ENCODE data around the gene CTSC. TPM values are rescaled to one million over a fixed set of nuclear protein-coding genes. Genes with fewer than 3 reads are reported as not detected.
A peak's percentile ranks its signal among the peaks of the same experiment; 100 is the strongest.

CTSC gene
- polyA plus RNA-seq, 1 of the 3 experiments (the other 2 are of a cell fraction): 104 TPM

GRCh38 chr11:88345408-88345807 is 7.9 kb upstream of the CTSC start:
- H3F3A ChIP-seq (replicated peaks; ENCODE audit: insufficient read depth): no peaks in the 10 kb centered on the region
- H3K4me2 ChIP-seq: no peak overlapping the region
- H3K4me1 ChIP-seq (ENCODE audit: control insufficient read depth in 1 of 2, insufficient read depth in 2 of 2, low read depth in 1 of 2, low read length in 1 of 2): peaks cover 0 to 3% of the 10 kb centered on the region in 2 experiments; a peak in 1 of 4 replicates
- H3K27me3 ChIP-seq (ENCODE audit: insufficient read depth): no peaks in the 10 kb centered on the region
- 77% methylated on average over 2 of the region's 2 CpGs for WGBS (ENCODE audit: low lambda C conversion rate)
- no peaks in the 10 kb centered on the region for H3K9me3 ChIP-seq
- H4K20me1 ChIP-seq (ENCODE audit: insufficient read depth): no peaks in the 10 kb centered on the region
- TF ChIP-seq NFIC (IDR thresholded peaks at IDR 0.05; ENCODE audit: borderline replicate concordance) (no peak), YY1 (IDR thresholded peaks at IDR 0.05; ENCODE audit: low read depth) (no peak), TCF12 (IDR thresholded peaks at IDR 0.05) (peak; percentile 19; the same call in 1 of the 2 replicates), ZBTB33 (IDR thresholded peaks at IDR 0.05; ENCODE audit: borderline replicate concordance, low read depth) (no peak), FOSL2 (IDR thresholded peaks at IDR 0.05; ENCODE audit: borderline replicate concordance, low read depth) (no peak), FOXJ3 (CRISPR knock-in tag; IDR thresholded peaks at IDR 0.05) (no peak), CHD2 (IDR thresholded peaks at IDR 0.05; ENCODE audit: low read length, partially characterized antibody) (no peak), PBX3 (IDR thresholded peaks at IDR 0.05) (peak; percentile 63), JUND (IDR thresholded peaks at IDR 0.05) (no peak), REST (IDR thresholded peaks at IDR 0.05; ENCODE audit: low read depth, low read length) (no peak)
- no peak overlapping the region for H3K4me3 ChIP-seq (ENCODE audit: low read depth in 2 of 2, low read length in 1 of 2)
- no peak for DNase-seq
- no peak overlapping the region for H3K9ac ChIP-seq
- no peak overlapping the region for H3K27ac ChIP-seq (ENCODE audit: low read depth in 2 of 2, low read length in 1 of 2)
- H3K36me3 ChIP-seq (replicated peaks in 1 of 2; ENCODE audit: control insufficient read depth in 1 of 2, insufficient read depth in 2 of 2, low read length in 1 of 2): no peaks in the 10 kb centered on the region
- H3K79me2 ChIP-seq (ENCODE audit: insufficient read depth): no peaks in the 10 kb centered on the region
- POLR2A ChIA-PET: no interaction called here
- CTCF ChIA-PET: no interaction called here
- H2AFZ ChIP-seq (ENCODE audit: low read depth): no peak overlapping the region
- no peaks in the 10 kb centered on the region for H3K9me2 ChIP-seq

- no peaks in the 10 kb centered on the region for H3K9me3 ChIP-seq
- WGBS (ENCODE audit: low lambda C conversion rate): 85% methylated on average over 2 of the region's 2 CpGs
- H3F3A ChIP-seq (replicated peaks; ENCODE audit: insufficient read depth): no peaks in the 10 kb centered on the region
- H3K9me2 ChIP-seq: no peaks in the 10 kb centered on the region
- no peak for DNase-seq
- H3K36me3 ChIP-seq (replicated peaks in 1 of 2; ENCODE audit: control insufficient read depth in 1 of 2, insufficient read depth in 2 of 2, low read length in 1 of 2): no peaks in the 10 kb centered on the region
- H4K20me1 ChIP-seq (ENCODE audit: insufficient read depth): no peaks in the 10 kb centered on the region
- peaks cover 0 to 8% of the 10 kb centered on the region in 2 experiments; a peak in 1 of 4 replicates for H3K4me1 ChIP-seq (ENCODE audit: control insufficient read depth in 1 of 2, insufficient read depth in 2 of 2, low read depth in 1 of 2, low read length in 1 of 2)
- H2AFZ ChIP-seq (ENCODE audit: low read depth): no peak overlapping the region
- no peak overlapping the region for H3K4me2 ChIP-seq
- ChIA-PET CTCF (no interaction called here), POLR2A (no interaction called here)
- H3K79me2 ChIP-seq (ENCODE audit: insufficient read depth): no peaks in the 10 kb centered on the region
- no peak overlapping the region for H3K27ac ChIP-seq (ENCODE audit: low read depth in 2 of 2, low read length in 1 of 2)
- no peak overlapping the region for H3K4me3 ChIP-seq (ENCODE audit: low read depth in 2 of 2, low read length in 1 of 2)
- no peaks in the 10 kb centered on the region for H3K27me3 ChIP-seq (ENCODE audit: insufficient read depth)
- H3K9ac ChIP-seq: no peak overlapping the region
- no peak for TF ChIP-seq CTCF (IDR thresholded peaks at IDR 0.05)
- no peak for TF ChIP-seq REST (IDR thresholded peaks at IDR 0.05; ENCODE audit: low read depth, low read length)
- no peak for TF ChIP-seq YY1 (IDR thresholded peaks at IDR 0.05; ENCODE audit: low read depth)
- TF ChIP-seq MAX (IDR thresholded peaks at IDR 0.05; ENCODE audit: low read depth): no peak
- no peak for TF ChIP-seq RAD21 (IDR thresholded peaks at IDR 0.05; ENCODE audit: low read length)
- no peak for TF ChIP-seq MXI1 (IDR thresholded peaks at IDR 0.05; ENCODE audit: low read depth, low read length)
Measured at GRCh38 chr11:88344869-88345268, 7.3 kb upstream of the CTSC start.
